ENCODE data around the gene ESD.

DNA sequence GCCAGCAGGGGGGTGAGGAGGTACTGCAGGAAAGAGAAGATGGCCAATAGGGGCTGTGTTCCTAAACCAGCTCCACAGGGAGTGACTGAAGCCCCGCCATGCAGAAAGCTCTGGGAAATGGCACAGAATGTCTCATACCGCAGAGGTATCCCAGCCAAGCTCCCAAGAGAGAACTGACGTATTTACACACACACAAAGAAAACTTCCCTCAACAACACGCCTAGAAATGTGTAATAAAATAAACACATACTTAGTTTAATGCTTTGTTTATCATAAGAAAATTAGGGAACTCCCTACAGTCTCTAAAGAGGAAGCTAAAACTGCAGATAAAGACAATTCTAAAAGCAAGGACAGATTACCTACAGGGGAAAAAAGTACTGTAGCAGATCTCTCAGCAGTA lies 40.0 kb downstream of the ESD start:
- TF ChIP-seq, protein P1, sequence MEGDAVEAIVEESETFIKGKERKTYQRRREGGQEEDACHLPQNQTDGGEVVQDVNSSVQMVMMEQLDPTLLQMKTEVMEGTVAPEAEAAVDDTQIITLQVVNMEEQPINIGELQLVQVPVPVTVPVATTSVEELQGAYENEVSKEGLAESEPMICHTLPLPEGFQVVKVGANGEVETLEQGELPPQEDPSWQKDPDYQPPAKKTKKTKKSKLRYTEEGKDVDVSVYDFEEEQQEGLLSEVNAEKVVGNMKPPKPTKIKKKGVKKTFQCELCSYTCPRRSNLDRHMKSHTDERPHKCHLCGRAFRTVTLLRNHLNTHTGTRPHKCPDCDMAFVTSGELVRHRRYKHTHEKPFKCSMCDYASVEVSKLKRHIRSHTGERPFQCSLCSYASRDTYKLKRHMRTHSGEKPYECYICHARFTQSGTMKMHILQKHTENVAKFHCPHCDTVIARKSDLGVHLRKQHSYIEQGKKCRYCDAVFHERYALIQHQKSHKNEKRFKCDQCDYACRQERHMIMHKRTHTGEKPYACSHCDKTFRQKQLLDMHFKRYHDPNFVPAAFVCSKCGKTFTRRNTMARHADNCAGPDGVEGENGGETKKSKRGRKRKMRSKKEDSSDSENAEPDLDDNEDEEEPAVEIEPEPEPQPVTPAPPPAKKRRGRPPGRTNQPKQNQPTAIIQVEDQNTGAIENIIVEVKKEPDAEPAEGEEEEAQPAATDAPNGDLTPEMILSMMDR (IDR thresholded peaks at IDR 0.05; ENCODE audit: insufficient read depth, low read length, poor library complexity, severe bottlenecking), result no peak
- no peak for TF ChIP-seq EZH2phosphoT487 (conservative IDR thresholded peaks at IDR 0.05; ENCODE audit: low read length)

All from SU-DHL-6 (cell line).